Osteoblast (primary cell): Measurements from ENCODE around the gene C1orf105. TPM values are rescaled to one million over a fixed set of nuclear protein-coding genes. Genes with fewer than 3 reads are reported as not detected.

Experiments
- DNase-seq: peaks from one replicate; pipeline ENCODE4 v3.0.0; 2011; ENCODE audit warnings: low spot score, mixed read lengths; ENCODE audit not compliant: insufficient read length; ENCODE audit errors: missing footprints
- H2AFZ ChIP-seq: 2 replicates; pipeline ENCODE4 v1.6.0; 2011; ENCODE audit warnings: mild to moderate bottlenecking, low read length
- H3K27ac ChIP-seq: 2 replicates; pipeline ENCODE4 v1.5.1; 2011; ENCODE audit warnings: mild to moderate bottlenecking, low read depth, low read length, moderate library complexity
- H3K27me3 ChIP-seq: 2 replicates; pipeline ENCODE4 v1.6.0; 2012; ENCODE audit warnings: mild to moderate bottlenecking, control low read depth, inconsistent platforms, low read length, moderate library complexity; ENCODE audit not compliant: insufficient read depth
- H3K36me3 ChIP-seq: 2 replicates; pipeline ENCODE4 v1.5.1; 2011; ENCODE audit warnings: mild to moderate bottlenecking, low read length, control low read depth, moderate library complexity; ENCODE audit not compliant: insufficient read depth
- H3K4me1 ChIP-seq: 2 replicates; pipeline ENCODE4 v1.5.1; 2011; ENCODE audit warnings: mild to moderate bottlenecking, low read length, control low read depth, moderate library complexity; ENCODE audit not compliant: insufficient read depth
- H3K4me2 ChIP-seq: 2 replicates; pipeline ENCODE4 v1.6.0; 2011; ENCODE audit warnings: mild to moderate bottlenecking, low read length; ENCODE audit not compliant: insufficient read depth
- H3K4me3 ChIP-seq: fragments of 200-600 bp; sonication (generic); 3 replicates; pipeline ENCODE4 v1.5.1; 2012; ENCODE audit warnings: mild to moderate bottlenecking, low read length, inconsistent platforms; ENCODE audit not compliant: insufficient read depth
- H3K79me2 ChIP-seq: 2 replicates; pipeline ENCODE4 v1.6.0; 2012; ENCODE audit warnings: mild to moderate bottlenecking, low read length, control low read depth, inconsistent platforms; ENCODE audit not compliant: insufficient read depth
- H3K9me3 ChIP-seq: 2 replicates; pipeline ENCODE4 v1.5.1; 2011; ENCODE audit warnings: low read depth, low read length, control low read depth
- H4K20me1 ChIP-seq: 2 replicates; pipeline ENCODE4 v1.6.0; 2012; ENCODE audit warnings: mild to moderate bottlenecking, low read length, control low read depth; ENCODE audit not compliant: insufficient read depth
- CTCF ChIP-seq: IDR thresholded peaks from 2 replicates; pipeline ENCODE4 v1.5.1; 2011; ENCODE audit warnings: mild to moderate bottlenecking, low read depth, low read length, moderate library complexity; ENCODE audit errors: extremely low read depth
- total RNA-seq: library from RNA; depleted of rRNA; stranded (reverse); fragments of >200 nt; gene quantifications from 2 replicates; pipeline ENCODE4 v1.2.3, GENCODE V29; 2012

Gene C1orf105
- total RNA-seq, 1 donor = not detected

GRCh38 chr1:172404121-172404520, 16.4 kb upstream of the C1orf105 start:
- Histone ChIP-seq H3K4me2 (no peak overlapping the region), H3K9me3 (no peaks in the 10 kb centered on the region), H3K27me3 (no peaks in the 10 kb centered on the region), H2AFZ (no peak overlapping the region), H3K27ac (no peak overlapping the region), H3K79me2 (no peaks in the 10 kb centered on the region), H4K20me1 (no peaks in the 10 kb centered on the region), H3K4me1 (peaks cover 2% of the 10 kb centered on the region), H3K36me3 (no peaks in the 10 kb centered on the region), H3K4me3 (no peak overlapping the region)
- no peak for DNase-seq
- no peak for TF ChIP-seq CTCF

DNA sequence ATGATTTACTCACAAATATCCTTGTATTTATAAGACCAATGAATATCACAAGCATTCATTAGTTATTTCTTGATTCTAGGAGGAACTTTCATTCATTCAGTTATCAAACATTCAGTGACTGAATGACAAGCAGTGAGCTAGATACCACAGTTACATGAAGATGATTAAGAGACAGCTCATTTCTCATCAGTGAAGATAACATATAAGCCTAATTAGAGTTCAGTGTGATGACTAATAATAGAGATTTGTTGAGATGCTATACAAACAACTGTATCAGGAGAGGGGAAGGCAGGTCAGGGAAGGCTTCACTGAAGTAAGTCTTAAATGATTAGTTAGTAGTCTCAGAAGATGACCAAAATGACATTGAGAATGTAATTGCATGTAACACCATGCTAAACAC, 14.6 kb upstream of the C1orf105 start:
- Histone ChIP-seq H3K36me3 (no peaks in the 10 kb centered on the region), H4K20me1 (no peaks in the 10 kb centered on the region), H3K79me2 (no peaks in the 10 kb centered on the region), H3K4me3 (no peak overlapping the region), H3K9me3 (no peaks in the 10 kb centered on the region), H2AFZ (no peak overlapping the region), H3K4me2 (no peak overlapping the region), H3K27ac (no peak overlapping the region), H3K4me1 (no peaks in the 10 kb centered on the region), H3K27me3 (no peaks in the 10 kb centered on the region)
- no peak for DNase-seq
- TF ChIP-seq CTCF = no peak

GRCh38 chr1:172406968-172407367, 13.5 kb upstream of the C1orf105 start:
- no peaks in the 10 kb centered on the region for H3K79me2 ChIP-seq
- H2AFZ ChIP-seq = no peak overlapping the region
- no peak overlapping the region for H3K4me3 ChIP-seq
- no peaks in the 10 kb centered on the region for H3K4me1 ChIP-seq
- no peaks in the 10 kb centered on the region for H3K36me3 ChIP-seq
- DNase-seq = no peak
- H3K4me2 ChIP-seq = no peak overlapping the region
- H3K9me3 ChIP-seq = no peaks in the 10 kb centered on the region
- H3K27me3 ChIP-seq = no peaks in the 10 kb centered on the region
- no peak for TF ChIP-seq CTCF
- H3K27ac ChIP-seq = no peak overlapping the region
- no peaks in the 10 kb centered on the region for H4K20me1 ChIP-seq

- Histone ChIP-seq H3K9me3 (no peaks in the 10 kb centered on the region), H2AFZ (no peak overlapping the region), H3K4me1 (no peaks in the 10 kb centered on the region), H3K36me3 (no peaks in the 10 kb centered on the region), H3K27ac (no peak overlapping the region), H3K79me2 (no peaks in the 10 kb centered on the region), H3K4me2 (no peak overlapping the region), H3K4me3 (no peak overlapping the region), H3K27me3 (no peaks in the 10 kb centered on the region), H4K20me1 (no peaks in the 10 kb centered on the region)
- TF ChIP-seq CTCF = no peak
- no peak for DNase-seq
These were observed 11.5 kb upstream of the C1orf105 start for GRCh38 chr1:172408958-172409357.
